Thymus (tissue), 11 donors: ENCODE results near the gene WFS1. TPM values are rescaled to one million over a fixed set of nuclear protein-coding genes. Genes with fewer than 3 reads are reported as not detected.

ENCODE experiments used
- DNase-seq, 9 donors: peaks; one replicate each; pipeline ENCODE4 v3.0.0-alpha.2; 2013; ENCODE audit warnings: low spot score in 9 of 9, low read depth in 6 of 9, missing footprints in 1 of 9
- H3K27ac ChIP-seq, 2 donors: one replicate each; pipeline ENCODE4 v1.5.1; 2013; ENCODE audit warnings: control low read depth in 1 of 2, low read depth in 1 of 2, low read length in 1 of 2, mild to moderate bottlenecking in 1 of 2, moderate library complexity in 1 of 2
- H3K27me3 ChIP-seq, 2 donors: one replicate each; pipeline ENCODE4 v1.5.1; 2013; ENCODE audit warnings: low read length in 1 of 2; ENCODE audit not compliant: control insufficient read depth in 2 of 2, insufficient read depth in 1 of 2
- H3K36me3 ChIP-seq, 2 donors: one replicate each; pipeline ENCODE4 v1.5.1; 2013; ENCODE audit warnings: low read length in 1 of 2, mild to moderate bottlenecking in 1 of 2, moderate library complexity in 1 of 2; ENCODE audit not compliant: control insufficient read depth in 2 of 2, insufficient read depth in 2 of 2
- H3K4me1 ChIP-seq, 2 donors: one replicate each; pipeline ENCODE4 v1.5.1; 2013; ENCODE audit warnings: low read length in 2 of 2; ENCODE audit not compliant: control insufficient read depth in 2 of 2, insufficient read depth in 2 of 2
- H3K4me3 ChIP-seq, 2 donors: one replicate each; pipeline ENCODE4 v1.5.1; 2013; ENCODE audit warnings: low read length in 2 of 2, control low read depth in 1 of 2, mild to moderate bottlenecking in 1 of 2
- H3K9me3 ChIP-seq, 2 donors: one replicate each; pipeline ENCODE4 v1.5.1; 2013; ENCODE audit warnings: low read length in 1 of 2, mild to moderate bottlenecking in 1 of 2; ENCODE audit not compliant: control insufficient read depth in 2 of 2, insufficient read depth in 1 of 2
- WGBS: extraction: QIAGEN DNeasy Blood & Tissue Kit; methylation state at CpG from one replicate; pipeline ENCODE4 v1.1.7; 2013; 5-methylcytosine and 5-hydroxymethylcytosine counted together
- polyA plus RNA-seq: library from polyadenylated mRNA; stranded (reverse); fragments of 200-250 nt; gene quantifications from one replicate; pipeline ENCODE4 v1.2.3, GENCODE V29; 2013
- total RNA-seq: library from RNA; stranded (reverse); fragments of 120-200 nt; gene quantifications from one replicate; pipeline ENCODE4 v1.2.4, GENCODE V29; 2013
- donor health status: healthy.

Gene WFS1
- total and polyA plus RNA-seq, 2 donors = 1.5 to 5.1 TPM

DNA sequence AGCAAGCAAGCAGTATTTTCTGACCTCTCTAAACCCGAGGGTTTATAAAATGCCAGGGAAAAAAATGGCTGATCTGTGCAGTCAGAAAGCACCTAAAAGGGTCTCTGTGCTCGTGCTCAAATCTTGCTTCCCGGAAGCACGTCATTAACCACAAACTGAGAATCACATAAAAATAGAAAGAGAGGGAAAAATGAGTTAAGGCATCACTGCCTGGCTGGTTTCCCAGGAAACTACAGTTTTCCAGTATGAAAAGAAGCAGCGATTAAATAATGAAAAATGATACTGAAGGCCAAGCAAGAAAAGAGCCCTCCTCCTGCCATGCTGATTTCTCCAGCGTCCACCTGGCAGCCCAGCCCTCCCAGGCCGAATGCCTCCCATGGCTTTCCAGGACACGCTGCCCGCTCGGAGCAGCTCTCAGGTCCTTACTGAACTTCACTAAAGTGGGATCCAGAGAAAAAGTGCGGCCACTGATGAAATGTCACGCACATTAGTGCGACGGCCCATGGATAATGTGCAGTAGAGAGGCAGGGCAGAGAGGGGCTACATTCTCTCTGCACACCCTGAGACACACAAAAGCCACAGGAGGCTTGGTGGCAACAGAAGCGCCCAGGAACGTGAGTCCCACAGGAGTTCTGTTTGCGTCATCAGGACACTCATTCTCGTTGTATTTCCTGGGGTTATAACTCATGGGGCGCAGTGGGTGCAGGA is 80.4 kb downstream of the WFS1 start:
- no peaks in the 10 kb centered on the region for H3K4me1 ChIP-seq
- H3K27ac ChIP-seq = no peak overlapping the region
- H3K36me3 ChIP-seq = no peaks in the 10 kb centered on the region
- H3K27me3 ChIP-seq = no peaks in the 10 kb centered on the region
- no peak for DNase-seq
- 84% methylated on average over 19 of the region's 19 CpGs for WGBS
- no peak overlapping the region for H3K4me3 ChIP-seq
- peaks cover 0 to 4% of the 10 kb centered on the region in 2 donors for H3K9me3 ChIP-seq

DNA sequence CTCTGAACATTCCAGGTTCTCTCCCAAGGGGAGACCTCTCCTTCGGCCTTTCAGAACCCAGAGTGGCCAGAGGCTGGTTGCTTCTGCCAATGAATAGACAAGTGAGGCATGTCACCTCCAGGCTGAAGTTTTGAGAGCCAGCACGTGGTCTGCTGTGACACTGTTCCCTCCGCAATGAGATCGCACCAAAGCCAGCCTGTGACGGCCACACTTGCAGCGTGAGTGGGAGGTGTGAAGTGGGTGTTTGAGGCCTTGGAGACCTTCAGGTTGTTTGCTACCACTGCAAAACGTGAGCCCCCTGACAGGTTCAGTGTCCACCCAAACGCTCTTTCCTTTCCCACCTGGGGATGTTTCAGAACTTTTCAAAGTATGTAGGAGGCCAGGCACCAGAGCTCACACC is 81.0 kb downstream of the WFS1 start:
- no peak overlapping the region for H3K27ac ChIP-seq
- peaks cover 0 to 1% of the 10 kb centered on the region in 2 donors for H3K9me3 ChIP-seq
- no peak for DNase-seq
- no peak overlapping the region for H3K4me3 ChIP-seq
- H3K36me3 ChIP-seq = no peaks in the 10 kb centered on the region
- H3K27me3 ChIP-seq = no peaks in the 10 kb centered on the region
- WGBS = 88% methylated on average over 8 of the region's 8 CpGs
- no peaks in the 10 kb centered on the region for H3K4me1 ChIP-seq

GRCh38 chr4:6351246-6352000 is 81.8 kb downstream of the WFS1 start:
- Histone ChIP-seq H3K4me3 (no peak overlapping the region), H3K4me1 (no peaks in the 10 kb centered on the region), H3K27ac (no peak overlapping the region), H3K36me3 (no peaks in the 10 kb centered on the region), H3K9me3 (no peaks in the 10 kb centered on the region), H3K27me3 (no peaks in the 10 kb centered on the region)
- DNase-seq = no peak
- WGBS = 96% methylated on average over 22 of the region's 22 CpGs

GRCh38 chr4:6352031-6352692 is 82.5 kb downstream of the WFS1 start:
- Histone ChIP-seq H3K4me1 (no peaks in the 10 kb centered on the region), H3K36me3 (no peaks in the 10 kb centered on the region), H3K9me3 (no peaks in the 10 kb centered on the region), H3K27me3 (no peaks in the 10 kb centered on the region), H3K27ac (no peak overlapping the region), H3K4me3 (no peak overlapping the region)
- no peak for DNase-seq
- WGBS = 85% methylated on average over 13 of the region's 13 CpGs

Other genes with a start within 250 kb of the WFS1 start
- 0.19 TPM for gene JAKMIP1, start 69.3 kb upstream of the WFS1 start, total RNA-seq
- 1.5 TPM for gene JAKMIP1, start 69.3 kb upstream of the WFS1 start, polyA plus RNA-seq
- gene PPP2R2C, start 202.8 kb downstream of the WFS1 start, total RNA-seq = 5.4 TPM
- 6.4 TPM for gene PPP2R2C, start 202.8 kb downstream of the WFS1 start, polyA plus RNA-seq